ENCODE measurements around the gene NOC2L. TPM values are rescaled to one million over a fixed set of nuclear protein-coding genes. Genes with fewer than 3 reads are reported as not detected.

NOC2L gene
- 90.3 TPM for total RNA-seq (ENCODE audit: unreplicated experiment)
- long read RNA-seq, transcript NOC2L-201 (19 exons, 2,790 nt), result major isoform, 39 of 77 reads
- long read RNA-seq, partial matches to known transcripts, result 5 of 77 reads
- long read RNA-seq, other reads (novel, unspliced or antisense), result 30 of 77 reads

DNA sequence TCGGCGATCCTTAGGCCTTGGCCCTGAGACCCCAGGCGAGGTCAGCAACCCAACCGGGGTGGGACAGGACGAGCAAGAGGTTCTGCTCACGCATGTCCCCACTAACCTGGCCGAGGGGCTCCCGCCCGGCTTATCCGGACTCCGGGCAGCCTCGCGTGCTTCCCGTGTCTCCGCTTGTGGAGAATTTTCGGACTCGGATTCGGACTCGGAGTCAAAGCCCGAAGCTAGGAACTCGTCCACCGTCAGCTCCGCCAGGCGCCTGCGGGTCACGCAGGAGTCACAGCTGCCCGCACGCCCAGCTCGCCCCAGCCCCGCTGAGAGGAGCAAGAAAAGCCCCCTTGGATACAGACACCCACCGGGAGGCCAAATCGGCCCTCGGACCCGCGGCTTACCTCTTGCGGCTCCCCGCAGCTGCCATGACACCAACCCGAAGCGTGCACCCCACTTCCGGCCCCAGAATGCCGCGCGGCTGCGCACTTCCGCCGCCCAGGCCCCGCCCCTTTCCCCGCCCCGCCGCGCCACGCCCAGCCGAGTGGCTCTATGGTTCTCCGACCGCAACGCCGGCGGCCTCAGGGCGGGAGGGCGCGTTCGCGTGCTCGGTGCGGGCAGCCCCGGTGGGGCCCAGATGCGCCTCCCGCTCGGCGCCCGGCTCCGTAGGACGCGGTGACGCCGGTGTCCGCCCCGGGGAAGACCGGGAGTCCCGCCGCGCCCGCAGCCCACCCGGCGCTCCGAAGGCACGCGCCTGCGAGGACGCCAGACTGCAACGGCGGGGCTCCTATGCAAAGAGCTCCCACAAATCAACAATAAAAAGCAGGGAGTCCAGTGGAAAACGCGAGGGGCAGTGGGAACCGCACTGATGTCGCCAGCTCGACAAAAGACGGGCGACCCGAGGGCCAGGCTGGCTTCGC lies at the start of gene NOC2L:
Gene NOC2L, minus strand, starts transcription at position 434 of the 908 bp plus-strand sequence. Its CDS starts 16 bp downstream, at position 418.
- H3K4me3 Mint-ChIP-seq (ENCODE audit: unreplicated experiment), result peak within 1 kb of the TSS; percentile 90
- peak; percentile 98 for DNase-seq
- TF ChIP-seq, protein P1, sequence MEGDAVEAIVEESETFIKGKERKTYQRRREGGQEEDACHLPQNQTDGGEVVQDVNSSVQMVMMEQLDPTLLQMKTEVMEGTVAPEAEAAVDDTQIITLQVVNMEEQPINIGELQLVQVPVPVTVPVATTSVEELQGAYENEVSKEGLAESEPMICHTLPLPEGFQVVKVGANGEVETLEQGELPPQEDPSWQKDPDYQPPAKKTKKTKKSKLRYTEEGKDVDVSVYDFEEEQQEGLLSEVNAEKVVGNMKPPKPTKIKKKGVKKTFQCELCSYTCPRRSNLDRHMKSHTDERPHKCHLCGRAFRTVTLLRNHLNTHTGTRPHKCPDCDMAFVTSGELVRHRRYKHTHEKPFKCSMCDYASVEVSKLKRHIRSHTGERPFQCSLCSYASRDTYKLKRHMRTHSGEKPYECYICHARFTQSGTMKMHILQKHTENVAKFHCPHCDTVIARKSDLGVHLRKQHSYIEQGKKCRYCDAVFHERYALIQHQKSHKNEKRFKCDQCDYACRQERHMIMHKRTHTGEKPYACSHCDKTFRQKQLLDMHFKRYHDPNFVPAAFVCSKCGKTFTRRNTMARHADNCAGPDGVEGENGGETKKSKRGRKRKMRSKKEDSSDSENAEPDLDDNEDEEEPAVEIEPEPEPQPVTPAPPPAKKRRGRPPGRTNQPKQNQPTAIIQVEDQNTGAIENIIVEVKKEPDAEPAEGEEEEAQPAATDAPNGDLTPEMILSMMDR (IDR thresholded peaks at IDR 0.05; ENCODE audit: partially characterized antibody, unreplicated experiment), result no peak
- H3K4me1 Mint-ChIP-seq (ENCODE audit: low read depth, unreplicated experiment), result peaks cover 7% of the 10 kb centered on the region
- H3K36me3 Mint-ChIP-seq (ENCODE audit: unreplicated experiment), result no peaks in the 10 kb centered on the region
- peaks cover 5% of the 10 kb centered on the region for H3K9me3 Mint-ChIP-seq (ENCODE audit: unreplicated experiment)
- peaks cover 5% of the 10 kb centered on the region for H3K27me3 Mint-ChIP-seq (ENCODE audit: unreplicated experiment)
- peak within 1 kb of the TSS; percentile 21 for H3K27ac Mint-ChIP-seq (ENCODE audit: unreplicated experiment)

DNA sequence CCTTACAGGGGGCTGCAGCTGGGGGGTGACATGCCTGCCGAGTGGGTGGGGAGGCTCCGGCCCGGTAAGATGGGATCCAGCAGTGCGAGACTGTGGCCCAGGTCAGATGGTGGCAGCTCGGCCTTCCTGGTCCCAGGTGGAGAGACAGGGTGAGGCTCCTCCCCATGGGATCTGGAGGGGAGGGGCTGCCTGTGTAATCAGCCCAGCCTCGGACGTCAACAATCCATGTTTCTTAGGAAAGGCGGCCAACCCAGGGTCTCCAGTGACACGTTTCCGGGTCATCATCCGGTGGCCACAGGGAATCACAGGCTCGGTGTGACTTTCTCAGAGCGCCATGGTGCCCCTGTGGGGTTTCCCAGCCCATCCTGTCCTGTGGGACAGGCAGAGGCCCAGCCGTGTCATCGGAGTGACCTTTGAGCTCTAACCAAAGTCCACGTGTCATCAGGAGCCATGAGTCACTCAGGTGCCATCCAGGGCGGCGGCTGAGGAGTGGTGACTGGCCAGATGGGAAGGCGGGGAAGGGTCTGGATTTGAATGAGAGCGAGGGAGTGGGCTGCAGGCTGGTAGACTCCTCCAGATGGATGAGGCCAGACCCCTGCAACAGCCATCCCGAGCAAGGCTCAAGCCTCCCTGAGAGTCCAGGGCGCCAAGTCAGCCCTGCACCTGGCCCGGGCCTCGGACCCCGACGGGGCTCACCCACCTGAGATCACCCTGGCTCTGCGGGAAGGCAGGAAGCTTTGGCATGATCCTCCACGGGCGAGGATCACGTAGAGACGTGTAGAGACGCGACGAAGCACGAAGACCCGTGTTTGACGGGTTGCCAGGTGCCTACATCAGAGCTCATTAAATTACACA lies 47.5 kb upstream of the NOC2L start:
- H3K27me3 Mint-ChIP-seq (ENCODE audit: unreplicated experiment), result peaks cover 12% of the 10 kb centered on the region
- peak overlapping the region; percentile 17 for H3K27ac Mint-ChIP-seq (ENCODE audit: unreplicated experiment)
- TF ChIP-seq, protein P1 (IDR thresholded peaks at IDR 0.05; ENCODE audit: partially characterized antibody, unreplicated experiment), result no peak
- peaks cover 18% of the 10 kb centered on the region for H3K4me1 Mint-ChIP-seq (ENCODE audit: low read depth, unreplicated experiment)
- DNase-seq, result no peak
- H3K4me3 Mint-ChIP-seq (ENCODE audit: unreplicated experiment), result no peak overlapping the region
- peaks cover 5% of the 10 kb centered on the region for H3K9me3 Mint-ChIP-seq (ENCODE audit: unreplicated experiment)
- H3K36me3 Mint-ChIP-seq (ENCODE audit: unreplicated experiment), result no peaks in the 10 kb centered on the region

DNA sequence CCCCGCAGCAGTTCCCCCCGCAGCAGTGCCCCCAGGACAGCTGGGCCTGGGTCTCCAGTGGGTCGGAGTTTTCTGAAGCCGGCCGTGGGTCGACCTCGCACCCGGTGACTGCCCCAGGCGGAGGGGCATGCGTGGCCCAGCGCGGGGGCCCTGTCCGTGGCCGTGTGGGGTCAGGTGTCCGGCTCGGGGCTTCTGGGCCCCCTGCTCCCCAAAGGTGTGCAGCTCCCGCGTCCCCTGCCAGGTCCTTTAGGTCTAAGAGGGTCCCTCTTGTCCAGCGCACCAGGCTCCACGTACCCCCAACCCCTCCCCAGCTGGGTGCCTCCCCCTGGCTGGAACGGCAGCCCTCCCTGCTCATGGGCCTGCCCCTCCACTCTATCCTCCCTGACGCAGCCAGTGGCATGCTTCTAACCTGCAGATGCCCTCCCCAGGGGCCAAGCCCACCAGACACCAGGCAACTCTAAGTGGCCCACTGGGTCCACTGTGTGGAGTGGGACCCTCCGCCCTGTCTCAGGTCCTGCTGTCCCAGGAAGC lies 46.8 kb upstream of the NOC2L start:
- H3K27ac Mint-ChIP-seq (ENCODE audit: unreplicated experiment), result no peak overlapping the region
- peaks cover 18% of the 10 kb centered on the region for H3K4me1 Mint-ChIP-seq (ENCODE audit: low read depth, unreplicated experiment)
- no peak for DNase-seq
- H3K27me3 Mint-ChIP-seq (ENCODE audit: unreplicated experiment), result peaks cover 13% of the 10 kb centered on the region
- H3K4me3 Mint-ChIP-seq (ENCODE audit: unreplicated experiment), result peak overlapping the region; percentile 58
- H3K9me3 Mint-ChIP-seq (ENCODE audit: unreplicated experiment), result peaks cover 6% of the 10 kb centered on the region
- TF ChIP-seq, protein P1 (IDR thresholded peaks at IDR 0.05; ENCODE audit: partially characterized antibody, unreplicated experiment), result no peak
- no peaks in the 10 kb centered on the region for H3K36me3 Mint-ChIP-seq (ENCODE audit: unreplicated experiment)

DNA sequence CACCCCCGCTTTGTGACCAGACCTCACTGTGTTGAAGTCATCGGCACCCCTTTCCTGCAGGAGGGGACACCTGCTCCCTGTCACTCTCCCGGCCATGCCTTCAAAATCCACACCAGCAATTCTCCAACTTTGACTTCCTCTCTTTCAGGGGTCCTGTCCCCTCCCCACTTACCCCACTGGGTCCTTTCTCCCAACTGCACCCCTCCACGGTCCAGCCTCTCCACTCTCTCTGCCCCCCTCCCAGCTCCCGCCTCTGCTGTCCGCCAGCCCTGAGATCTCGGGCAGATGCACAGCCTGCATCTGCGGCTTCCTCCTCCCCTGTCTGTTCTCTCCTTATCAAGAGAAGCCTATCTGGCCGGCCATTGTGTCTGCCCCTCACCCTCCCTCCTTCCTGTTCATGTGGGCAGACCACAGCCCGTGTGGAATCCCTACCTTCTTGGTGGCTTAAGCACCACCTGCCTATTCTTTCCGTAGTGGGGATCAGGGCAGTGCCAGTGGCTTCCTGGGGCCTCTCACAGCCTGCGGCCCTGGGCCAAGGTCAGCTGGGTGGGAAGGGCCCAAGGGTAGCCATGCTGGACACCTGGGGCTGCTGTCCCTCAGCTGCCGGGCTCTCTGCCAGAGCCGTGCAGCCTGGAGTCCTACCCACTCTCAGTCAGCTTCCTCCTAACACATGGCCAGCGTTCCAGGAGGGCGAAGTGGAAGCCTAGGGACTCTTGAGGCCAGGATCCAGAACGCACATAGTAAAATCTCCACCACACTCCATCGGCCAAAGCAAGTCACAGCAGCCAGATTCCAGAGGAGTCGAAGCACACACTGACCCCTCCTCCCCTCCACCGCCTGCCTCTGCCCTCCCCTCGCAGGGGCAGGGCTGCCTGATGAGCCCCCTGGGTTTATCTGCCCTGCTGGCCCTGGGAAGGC lies 46.0 kb upstream of the NOC2L start:
- no peaks in the 10 kb centered on the region for H3K36me3 Mint-ChIP-seq (ENCODE audit: unreplicated experiment)

More for the DNA sequence above, 46.0 kb upstream of the NOC2L start:
- DNase-seq, result peak; percentile 65
- Mint-ChIP-seq H3K4me1 (ENCODE audit: low read depth, unreplicated experiment) (peaks cover 18% of the 10 kb centered on the region), H3K4me3 (ENCODE audit: unreplicated experiment) (peak overlapping the region; percentile 83), H3K27ac (ENCODE audit: unreplicated experiment) (peak overlapping the region; percentile 82), H3K27me3 (ENCODE audit: unreplicated experiment) (peaks cover 15% of the 10 kb centered on the region), H3K9me3 (ENCODE audit: unreplicated experiment) (peaks cover 8% of the 10 kb centered on the region)
- TF ChIP-seq, protein P1 (IDR thresholded peaks at IDR 0.05; ENCODE audit: partially characterized antibody, unreplicated experiment), result no peak
